Sigmoid colon (tissue), 7 donors: ENCODE results near the gene CACNB2. TPM values are rescaled to one million over a fixed set of nuclear protein-coding genes. Genes with fewer than 3 reads are reported as not detected.

ENCODE experiments used
- DNase-seq: peaks from one replicate; pipeline ENCODE4 v3.0.0-alpha.2; 2019
- H3K27ac ChIP-seq, 4 donors: fragments of 200-600 bp; sonication (generic); one replicate each; pipeline ENCODE4 v1.5.1; 2016 to 2019; ENCODE audit warnings: mild to moderate bottlenecking in 1 of 4
- H3K27me3 ChIP-seq, 3 donors: fragments of 200-600 bp; sonication (generic); one replicate each; pipeline ENCODE4 v1.5.1; 2019; ENCODE audit warnings: mild to moderate bottlenecking in 1 of 3
- H3K36me3 ChIP-seq, 4 donors: fragments of 200-600 bp; sonication (generic); one replicate each; pipeline ENCODE4 v1.5.1; 2016 to 2019
- H3K4me1 ChIP-seq, 4 donors: fragments of 200-600 bp; sonication (generic); one replicate each; pipeline ENCODE4 v1.5.1; 2017 to 2019
- H3K4me3 ChIP-seq, 4 donors: fragments of 200-600 bp; sonication (generic); one replicate each; pipeline ENCODE4 v1.5.1; 2017 to 2019; ENCODE audit warnings: mild to moderate bottlenecking in 2 of 4, moderate library complexity in 1 of 4
- H3K9me3 ChIP-seq, 4 donors: fragments of 200-600 bp in 3 of 4; sonication (generic) in 3 of 4; one replicate each; pipeline versions ENCODE4 v1.5.1 to v1.6.1; 2013 to 2019
- CTCF ChIP-seq, 4 experiments: fragments of 450-650 bp in 3 of 4; fragments of 200-600 bp in 1 of 4; IDR thresholded peaks; one replicate each; pipeline ENCODE4 v1.5.1; 2016 to 2019; ENCODE audit warnings: antibody characterized with exemption in 4 of 4, mild to moderate bottlenecking in 3 of 4, moderate library complexity in 2 of 4
- EP300 ChIP-seq, 4 donors: sonication (generic); formaldehyde crosslinking; IDR thresholded peaks; one replicate each; pipeline ENCODE4 v1.6.1; 2017; ENCODE audit warnings: antibody characterized with exemption in 4 of 4
- POLR2A ChIP-seq, 2 donors: fragments of 450-650 bp; IDR thresholded peaks; one replicate each; pipeline ENCODE4 v1.6.1; 2016; ENCODE audit warnings: antibody characterized with exemption in 2 of 2, mild to moderate bottlenecking in 2 of 2, moderate library complexity in 2 of 2
- POLR2AphosphoS5 ChIP-seq, 4 donors: sonication (generic); formaldehyde crosslinking; IDR thresholded peaks; one replicate each; pipeline ENCODE4 v1.6.1; 2017; ENCODE audit warnings: antibody characterized with exemption in 4 of 4
- WGBS, 2 donors: extraction: QIAGEN DNeasy Blood & Tissue Kit; methylation state at CpG; one replicate each; pipeline ENCODE4 v1.1.7; 2013; 5-methylcytosine and 5-hydroxymethylcytosine counted together
- intact Hi-C: fragments of 100-400 bp; cut with DNase I; formaldehyde crosslinking; loops from one replicate; pipeline ENCODE4 v1.15.1; 2023
- polyA plus RNA-seq, 3 donors: library from polyadenylated mRNA; stranded (reverse); fragments of 200-250 nt; gene quantifications; one replicate each; pipeline ENCODE4 v1.2.3, GENCODE V29; 2013
- total RNA-seq, 4 donors: library from RNA; depleted of rRNA; stranded (reverse); fragments of >200 nt; gene quantifications; one replicate each; pipeline ENCODE4 v1.1.0, GENCODE V29; 2016
- donor health status: healthy with polysubstance abuse.
- donor health status: Bipolar disorder and iron deficiency.
- donor health status: healthy.

CACNB2 gene
- total and polyA plus RNA-seq, 7 donors, result 1.2 to 85.3 (median 36.0) TPM

GRCh38 chr10:18303851-18304801 lies 163.9 kb downstream of the CACNB2 start:
- Histone ChIP-seq H3K4me3 (no peak overlapping the region), H3K27me3 (no peaks in the 10 kb centered on the region), H3K4me1 (peaks cover 0 to 25% (median 12%) of the 10 kb centered on the region in 4 donors), H3K36me3 (no peaks in the 10 kb centered on the region), H3K27ac (peak overlapping the region in 1 of 4 donors; percentile 31), H3K9me3 (no peaks in the 10 kb centered on the region)
- TF ChIP-seq POLR2AphosphoS5 (IDR thresholded peaks at IDR 0.05) (no peak), POLR2A (IDR thresholded peaks at IDR 0.05) (no peak), EP300 (IDR thresholded peaks at IDR 0.05) (no peak), CTCF (IDR thresholded peaks at IDR 0.05) (no peak)
- intact Hi-C loops, result no loop called here
- 80% methylated on average over 12 of the region's 12 CpGs for WGBS, 2 donors
- no peak for DNase-seq

GRCh38 chr10:18306031-18306430 lies 165.8 kb downstream of the CACNB2 start:
- H3K4me1 ChIP-seq, result peaks cover 0 to 25% (median 12%) of the 10 kb centered on the region in 4 donors
- intact Hi-C loops, result no loop called here
- WGBS, 2 donors, result 73 to 90% methylated on average over 3 of the region's 3 CpGs
- TF ChIP-seq POLR2A (IDR thresholded peaks at IDR 0.05) (no peak), POLR2AphosphoS5 (IDR thresholded peaks at IDR 0.05) (no peak), CTCF (IDR thresholded peaks at IDR 0.05) (no peak), EP300 (IDR thresholded peaks at IDR 0.05) (no peak)
- H3K4me3 ChIP-seq, result no peak overlapping the region
- H3K36me3 ChIP-seq, result no peaks in the 10 kb centered on the region
- DNase-seq, result no peak
- H3K27me3 ChIP-seq, result no peaks in the 10 kb centered on the region
- H3K27ac ChIP-seq, result peak overlapping the region in 1 of 4 donors; percentile 21
- H3K9me3 ChIP-seq, result no peaks in the 10 kb centered on the region

GRCh38 chr10:18308600-18308999 lies 168.4 kb downstream of the CACNB2 start:
- 75 to 84% methylated on average over 3 of the region's 3 CpGs for WGBS, 2 donors
- no peaks in the 10 kb centered on the region for H3K27me3 ChIP-seq
- no peak for DNase-seq
- H3K36me3 ChIP-seq, result no peaks in the 10 kb centered on the region
- TF ChIP-seq CTCF (IDR thresholded peaks at IDR 0.05) (no peak), EP300 (IDR thresholded peaks at IDR 0.05) (no peak), POLR2AphosphoS5 (IDR thresholded peaks at IDR 0.05) (no peak), POLR2A (IDR thresholded peaks at IDR 0.05) (no peak)
- intact Hi-C loops, result no loop called here
- H3K4me3 ChIP-seq, result no peak overlapping the region
- peaks cover 0 to 35% (median 26%) of the 10 kb centered on the region in 4 donors for H3K4me1 ChIP-seq
- peak overlapping the region in 3 of 4 donors; percentile 24 to 63 (median 42) for H3K27ac ChIP-seq
- no peaks in the 10 kb centered on the region for H3K9me3 ChIP-seq

GRCh38 chr10:18310761-18311160 lies 170.5 kb downstream of the CACNB2 start:
- TF ChIP-seq POLR2A (IDR thresholded peaks at IDR 0.05) (no peak), EP300 (IDR thresholded peaks at IDR 0.05) (no peak), CTCF (IDR thresholded peaks at IDR 0.05) (no peak), POLR2AphosphoS5 (IDR thresholded peaks at IDR 0.05) (no peak)
- DNase-seq, result no peak
- H3K4me1 ChIP-seq, result peaks cover 0 to 36% (median 27%) of the 10 kb centered on the region in 4 donors
- WGBS, 2 donors, result 84 to 97% methylated on average over 2 of the region's 2 CpGs
- peak overlapping the region in 2 of 4 donors; percentile 66 to 70 for H3K27ac ChIP-seq
- intact Hi-C loops, result no loop called here
- no peaks in the 10 kb centered on the region for H3K9me3 ChIP-seq
- no peak overlapping the region for H3K4me3 ChIP-seq
- H3K36me3 ChIP-seq, result no peaks in the 10 kb centered on the region
- H3K27me3 ChIP-seq, result no peaks in the 10 kb centered on the region
